PFSK-1 (cell line): ENCODE data around the gene THEM5.

Experiments used
- POLR2AphosphoS5 ChIP-seq: IDR thresholded peaks from 2 replicates; pipeline ENCODE4 v1.6.1; 2012; ENCODE audit warnings: low read depth, mild to moderate bottlenecking, control low read depth, low read length, moderate library complexity
- REST ChIP-seq, 2 experiments: IDR thresholded peaks; 2 replicates each; pipeline versions ENCODE4 v1.6.1 to v1.8.0; 2011 to 2012; ENCODE audit warnings: low read depth in 2 of 2, low read length in 2 of 2, control low read depth in 1 of 2, inconsistent platforms in 1 of 2, mild to moderate bottlenecking in 1 of 2, moderate library complexity in 1 of 2; ENCODE audit not compliant: insufficient read depth in 1 of 2
- TAF1 ChIP-seq: IDR thresholded peaks from 2 replicates; pipeline ENCODE4 v1.6.1; 2012; ENCODE audit warnings: low read length, control low read depth, borderline replicate concordance; ENCODE audit not compliant: insufficient read depth

- TF ChIP-seq REST (IDR thresholded peaks at IDR 0.05; ENCODE audit: insufficient read depth in 1 of 2, low read depth in 2 of 2, low read length in 2 of 2): no peak
- TF ChIP-seq POLR2AphosphoS5: no peak
- TF ChIP-seq TAF1: no peak
These were observed 13.8 kb upstream of the THEM5 start for GRCh38 chr1:151867321-151867720.
